GM18907 (cell line): ENCODE measurements around the gene ADIPOR1.
A peak's percentile ranks its signal among the peaks of the same experiment; 100 is the strongest.

Experiments used
- ATAC-seq: cut with Tn5 transposase; IDR thresholded peaks from one replicate; pipeline ENCODE4 v1.9.1; 2021; ENCODE audit warnings: mild to moderate bottlenecking, moderate library complexity; ENCODE audit not compliant: unreplicated experiment

ADIPOR1 gene

DNA sequence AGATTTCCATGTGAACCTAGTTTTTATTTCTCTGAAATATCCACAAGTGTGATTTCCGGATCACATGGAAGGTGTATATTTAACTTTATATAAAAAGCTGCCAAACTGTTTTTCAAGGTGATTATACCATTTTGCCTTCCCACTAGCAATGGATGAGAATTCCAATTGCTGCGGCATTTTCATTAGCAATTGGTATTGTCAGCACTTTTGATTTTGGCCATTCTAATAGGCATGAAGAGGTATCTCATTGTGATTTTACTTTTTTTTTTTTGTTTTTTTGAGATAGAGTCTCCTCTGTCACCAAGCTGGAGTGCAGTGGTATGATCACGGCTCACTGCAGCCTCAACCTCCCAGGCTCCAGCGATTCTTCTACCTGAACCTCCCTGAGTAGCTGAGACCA lies 13.9 kb upstream of the ADIPOR1 start:
- ATAC-seq, result no peak

DNA sequence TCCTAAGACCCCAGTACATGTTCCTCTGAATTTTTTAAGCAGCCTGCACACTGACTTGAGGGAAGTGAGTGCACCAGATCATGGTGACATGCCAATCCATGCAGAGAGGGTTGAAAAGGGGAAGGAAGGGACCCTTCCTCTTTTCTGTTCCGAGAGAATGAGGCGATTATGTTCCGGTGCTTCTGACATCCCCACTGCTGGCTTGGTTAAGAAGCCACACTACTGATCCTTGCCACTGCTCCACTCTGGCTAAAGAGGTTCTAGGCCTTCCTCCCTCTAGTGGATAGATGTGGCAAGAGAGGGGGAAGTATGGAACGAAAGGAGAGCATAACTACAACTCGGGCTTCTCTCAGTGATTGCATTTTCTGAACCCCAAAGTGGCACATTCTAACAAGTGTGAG lies 10.8 kb upstream of the ADIPOR1 start:
- ATAC-seq, result peak; percentile 51

DNA sequence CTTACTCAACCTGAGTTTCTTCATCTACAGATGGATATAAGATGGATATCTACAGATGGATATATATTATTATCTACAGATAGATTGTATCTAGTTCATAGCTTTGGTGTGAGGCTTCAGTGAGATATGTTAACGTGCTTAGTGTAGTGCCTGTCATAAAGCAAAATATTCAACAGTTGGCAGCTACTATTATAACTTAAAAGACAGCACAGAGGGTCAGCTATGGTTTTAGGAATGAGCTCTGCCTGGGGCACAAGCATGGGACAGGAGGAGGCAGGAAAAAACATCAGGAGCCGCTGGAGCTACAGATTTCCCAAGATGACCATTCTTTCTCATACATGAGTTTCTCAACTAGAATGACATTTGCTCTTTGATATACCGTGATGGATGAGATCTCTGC lies 10.2 kb upstream of the ADIPOR1 start:
- ATAC-seq, result no peak

DNA sequence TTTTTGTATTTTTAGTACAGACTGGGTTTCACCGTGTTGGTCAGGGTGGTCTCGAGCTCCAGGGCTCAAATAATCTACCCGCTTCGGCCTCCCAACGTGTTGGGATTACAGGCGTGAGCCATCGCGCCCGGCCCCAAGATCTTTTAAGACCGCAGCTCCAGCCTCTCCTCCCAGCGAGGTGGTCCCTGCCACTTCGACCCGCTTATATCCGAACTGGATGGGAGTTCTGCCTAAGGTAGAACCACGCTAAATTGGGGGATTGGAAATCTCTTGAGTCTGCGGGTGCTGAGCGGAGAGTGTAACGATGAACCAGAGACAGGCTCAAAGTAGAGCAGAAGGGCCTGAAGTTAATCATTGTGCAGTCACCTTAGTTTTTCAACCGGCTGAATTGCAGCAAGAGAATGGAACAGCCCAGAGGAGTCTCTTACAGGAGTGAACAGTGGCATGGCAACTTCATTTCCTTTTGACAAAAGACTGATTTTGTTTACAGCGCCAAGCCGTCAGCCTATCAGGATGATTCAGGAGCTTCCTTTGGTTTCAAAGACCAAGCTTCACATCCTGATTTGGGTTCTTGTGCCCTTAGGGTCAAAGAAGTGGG lies 9.7 kb upstream of the ADIPOR1 start:
- peak; percentile 25 for ATAC-seq

DNA sequence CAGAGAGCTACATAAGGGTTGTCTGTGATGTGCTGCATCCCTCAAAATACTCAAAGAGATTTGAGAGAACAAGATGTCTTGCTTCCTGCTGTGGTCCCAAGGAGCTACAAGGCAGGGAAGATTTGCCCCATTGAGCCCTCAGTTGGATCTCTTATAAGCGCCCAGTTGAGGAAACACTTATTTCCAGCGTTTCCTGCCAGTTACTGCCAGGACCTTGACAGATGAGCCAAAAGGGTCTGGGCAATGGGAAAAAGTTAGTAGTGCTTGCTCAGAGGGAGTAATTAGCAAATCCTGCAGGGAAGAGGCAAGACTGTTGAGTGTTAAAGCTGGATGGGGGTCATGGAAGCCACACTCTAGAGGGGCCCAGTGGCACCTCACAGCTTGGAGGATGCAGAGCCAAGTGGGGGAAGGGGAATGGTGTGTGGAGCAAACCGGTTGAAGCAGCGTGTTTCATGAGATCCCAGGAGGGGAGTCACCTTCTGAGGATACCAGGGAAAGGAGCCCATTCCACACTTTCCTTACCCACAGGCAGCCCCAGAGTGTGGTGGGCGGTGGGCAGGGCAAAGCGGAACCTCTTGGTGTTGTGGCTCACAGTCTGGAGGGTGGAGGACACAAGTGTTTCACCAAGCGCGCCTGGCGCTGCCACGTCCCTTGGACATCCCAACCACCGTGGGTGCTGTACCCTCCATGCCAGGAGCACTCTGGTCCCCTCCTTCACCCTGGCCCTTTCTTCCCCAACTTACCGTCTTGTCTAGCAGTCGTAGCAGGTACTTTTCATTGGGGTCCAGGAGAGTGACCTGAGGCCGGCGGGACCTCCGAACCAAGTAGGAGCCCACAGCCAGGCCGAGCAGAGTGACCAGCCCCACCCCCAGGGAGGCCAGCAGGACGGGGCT lies 8.1 kb upstream of the ADIPOR1 start:
- ATAC-seq, result no peak

DNA sequence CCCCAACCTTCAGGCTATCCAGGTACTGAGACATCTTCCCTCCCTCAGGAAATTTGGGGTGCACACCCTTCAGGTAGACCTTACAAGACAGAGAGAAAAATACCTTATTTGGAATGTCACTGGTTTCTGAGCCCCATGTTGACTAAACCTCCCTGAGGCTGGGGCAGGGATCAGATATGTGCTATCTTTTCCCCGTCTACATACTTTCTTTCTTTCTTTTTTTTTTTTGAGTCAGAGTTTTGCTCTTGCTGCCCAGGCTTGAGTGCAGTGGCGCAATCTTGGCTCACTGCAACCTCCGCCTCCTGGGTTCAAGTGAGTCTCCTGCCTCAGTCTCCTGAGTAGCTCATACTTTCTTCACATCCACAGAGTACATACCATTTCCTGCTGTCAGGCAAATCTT lies 7.3 kb upstream of the ADIPOR1 start:
- ATAC-seq, result no peak

DNA sequence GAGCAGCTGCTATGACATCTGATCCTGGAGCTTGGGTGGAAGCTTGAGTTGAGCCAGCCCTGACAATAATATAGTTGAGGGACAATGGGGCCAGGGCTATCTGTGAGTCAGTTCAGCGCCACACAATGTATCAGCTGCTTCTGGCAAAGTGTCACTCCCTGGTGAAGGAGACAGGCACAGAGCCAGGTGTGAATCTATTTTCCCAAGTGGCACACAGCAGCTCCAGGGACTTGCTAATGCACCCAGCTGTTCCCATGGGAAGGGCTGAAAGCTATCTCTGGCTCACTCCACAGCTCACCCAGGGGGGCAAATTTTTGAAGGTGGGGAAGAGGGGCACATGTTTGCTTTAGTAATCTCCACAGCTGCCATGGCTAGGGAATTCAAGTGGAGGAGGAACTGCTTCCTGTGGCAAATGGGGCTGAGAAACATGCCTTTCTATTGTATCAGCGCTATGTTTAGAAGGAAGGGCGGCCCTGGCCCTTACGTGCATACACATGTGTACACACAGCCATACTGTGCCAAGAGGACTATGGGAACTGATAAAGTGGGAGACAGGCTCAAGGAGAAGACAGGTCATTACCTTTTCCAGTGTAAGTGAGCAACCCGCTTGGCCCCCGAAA lies 6.8 kb upstream of the ADIPOR1 start:
- no peak for ATAC-seq

DNA sequence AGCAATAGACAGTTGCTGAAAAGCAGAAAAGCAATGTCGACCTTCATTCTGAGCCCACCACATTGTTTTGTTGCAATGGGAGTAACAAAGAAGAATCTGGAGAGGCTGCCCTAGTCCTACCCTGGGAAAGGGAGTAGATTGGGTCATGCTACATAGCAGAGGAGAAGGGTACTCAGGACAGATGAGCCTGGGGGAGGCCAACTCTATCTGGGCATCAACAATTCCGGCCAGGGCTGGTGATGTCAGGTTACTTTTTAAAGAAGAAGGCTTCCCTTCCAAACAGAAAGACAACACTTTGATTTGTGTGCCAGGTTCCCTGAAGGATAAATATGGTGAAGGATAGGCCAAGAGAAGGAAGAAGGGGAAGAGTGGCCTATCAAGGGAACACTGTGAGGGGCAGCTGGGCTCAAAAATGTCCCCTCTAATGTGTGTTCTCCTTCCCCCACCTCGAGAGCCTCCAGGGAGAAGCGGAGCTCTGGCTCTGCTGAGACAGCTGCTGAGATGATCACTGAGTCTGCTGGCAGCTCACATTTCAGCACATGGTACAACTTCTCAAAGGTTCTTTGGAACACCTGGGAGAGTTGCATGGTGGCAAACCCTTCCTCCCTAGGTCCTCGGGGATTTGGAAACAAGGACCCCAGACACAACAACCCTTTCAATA lies 3.2 kb upstream of the ADIPOR1 start:
- no peak for ATAC-seq

DNA sequence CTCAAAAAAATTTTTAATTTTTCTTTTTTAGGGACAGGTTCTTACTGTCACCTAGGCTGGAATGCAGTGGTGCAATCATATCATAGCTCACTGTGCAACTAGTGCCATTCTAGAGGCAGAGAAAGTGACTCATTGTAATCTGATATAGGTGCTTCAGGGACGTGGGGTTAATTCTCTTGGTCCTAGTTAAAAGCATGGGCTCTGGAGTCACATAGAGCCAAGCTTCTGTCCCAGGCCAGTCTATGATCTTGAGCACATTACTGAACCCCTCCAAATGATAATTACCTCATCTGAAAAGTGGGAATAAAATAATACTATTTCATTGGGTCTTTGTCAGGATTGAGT lies 1.1 kb upstream of the ADIPOR1 start:
- ATAC-seq, result no peak

DNA sequence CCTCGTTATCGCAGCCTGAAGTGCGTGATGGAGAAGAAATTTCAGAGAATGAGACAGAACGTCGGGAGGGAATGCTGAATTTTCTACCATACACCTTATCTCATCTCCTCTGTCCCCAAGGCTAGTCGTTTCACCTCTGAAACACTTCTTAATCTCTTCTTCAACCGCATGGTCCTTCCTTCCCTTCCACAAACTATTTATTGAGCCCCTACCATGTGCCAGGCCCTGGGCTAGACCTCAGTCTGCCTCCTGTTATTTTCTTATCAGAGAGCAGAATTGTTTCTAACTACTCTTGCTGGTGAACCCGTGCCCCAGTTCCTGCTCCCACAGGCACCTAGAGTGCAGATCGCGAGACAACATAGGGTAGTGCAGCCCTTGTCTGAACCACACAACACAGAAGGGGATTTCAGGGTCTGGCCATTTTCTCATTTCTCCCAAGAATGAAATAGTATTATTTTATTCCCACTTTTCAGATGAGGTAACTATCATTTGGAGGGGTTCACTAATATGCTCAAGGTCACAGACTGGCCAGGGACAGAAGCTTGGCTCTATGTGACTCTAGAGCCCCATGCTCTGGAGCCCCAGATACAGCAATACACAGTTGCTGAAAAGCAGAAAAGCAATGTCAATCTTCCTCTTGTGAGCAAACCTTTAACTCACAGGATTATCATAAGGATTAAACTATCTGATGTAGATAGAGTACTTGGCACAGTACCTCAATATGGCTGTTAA lies 598 bp upstream of the ADIPOR1 start:
- ATAC-seq, result peak; percentile 3

DNA sequence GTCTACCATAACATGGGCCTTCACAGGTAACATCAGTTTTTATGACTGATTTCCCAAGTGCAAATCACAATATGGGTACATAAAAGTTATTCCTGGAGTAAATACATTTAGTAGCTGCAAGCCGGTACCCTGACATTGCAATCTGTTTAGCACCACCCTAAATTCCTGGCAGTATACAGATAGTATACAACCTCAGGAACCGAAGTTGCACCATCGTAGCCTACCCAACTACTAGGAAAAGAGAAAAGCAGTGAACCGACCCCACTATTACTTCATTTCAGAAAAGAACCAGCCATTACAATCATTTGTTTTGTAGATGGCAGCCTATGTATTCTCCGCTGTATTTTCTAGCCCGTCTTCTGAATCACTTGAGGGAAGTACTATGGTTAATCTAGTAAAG lies 1.1 kb downstream of the ADIPOR1 start:
- no peak for ATAC-seq

DNA sequence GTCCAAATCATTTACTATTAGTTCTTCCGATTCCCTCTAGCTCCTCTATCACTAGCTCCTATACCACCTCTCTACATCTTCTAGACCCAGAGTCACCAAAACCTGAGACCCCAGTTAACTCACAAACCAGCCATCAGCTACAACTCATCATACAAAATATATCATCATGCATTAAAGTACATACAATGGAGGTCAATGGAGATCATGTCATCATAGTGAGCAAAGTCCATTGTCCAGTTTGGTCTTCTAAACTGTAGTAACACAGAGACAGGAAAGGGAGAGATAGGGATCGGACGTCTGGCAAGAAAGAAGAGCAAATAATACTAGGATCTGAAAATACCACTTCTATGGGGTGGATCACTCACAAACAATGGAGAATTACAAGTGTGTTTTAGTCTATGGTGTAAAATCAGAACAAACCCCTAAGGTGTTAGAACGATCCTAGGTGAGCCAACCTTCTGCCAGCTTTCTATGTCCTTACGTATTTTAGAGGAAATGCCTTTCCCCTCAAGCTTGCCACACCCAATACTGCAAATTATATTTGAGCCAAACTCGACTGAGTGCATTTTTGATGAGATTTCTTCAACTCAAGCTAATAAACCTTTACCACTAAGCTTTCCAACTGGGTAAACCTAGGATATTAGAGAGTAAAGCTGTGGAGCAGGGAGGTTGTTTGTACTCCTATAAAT lies 3.9 kb downstream of the ADIPOR1 start:
- no peak for ATAC-seq

DNA sequence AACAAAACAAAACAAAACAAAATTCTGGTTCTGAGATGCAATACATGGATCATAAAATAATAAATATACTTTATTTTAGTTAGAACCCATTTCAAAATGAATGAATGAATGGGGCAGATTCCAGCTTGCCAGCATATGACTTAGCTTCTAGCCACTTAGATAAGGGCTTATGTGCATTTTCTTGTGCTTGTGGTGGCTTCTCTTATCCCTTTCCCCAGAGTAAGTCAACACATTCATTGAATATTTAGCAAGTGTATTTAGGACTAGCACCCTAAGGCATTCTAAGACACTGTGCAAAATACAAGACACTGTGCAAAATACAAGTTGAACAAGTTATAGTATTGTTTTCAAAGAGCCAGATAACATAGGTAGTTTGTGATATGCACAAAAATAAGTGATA lies 4.7 kb downstream of the ADIPOR1 start:
- ATAC-seq, result no peak

DNA sequence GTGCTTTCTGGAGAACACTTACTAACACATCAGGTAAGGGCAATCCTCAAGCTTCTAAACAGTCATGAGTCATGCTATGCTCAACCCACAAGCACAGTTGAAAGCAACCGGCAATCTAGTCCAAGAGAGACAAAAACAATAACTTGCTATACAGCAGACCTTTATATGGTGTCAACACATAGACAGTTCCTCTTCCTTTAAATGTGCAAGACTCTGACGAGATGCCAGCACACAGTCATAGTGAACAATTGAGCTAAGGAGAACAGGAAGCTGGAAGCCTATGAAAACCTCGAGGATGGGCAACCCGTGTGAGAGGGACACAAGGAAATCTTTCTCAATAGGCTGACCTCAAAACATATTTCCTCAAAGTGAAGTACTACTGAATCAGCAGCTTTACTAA lies 5.3 kb downstream of the ADIPOR1 start:
- no peak for ATAC-seq

DNA sequence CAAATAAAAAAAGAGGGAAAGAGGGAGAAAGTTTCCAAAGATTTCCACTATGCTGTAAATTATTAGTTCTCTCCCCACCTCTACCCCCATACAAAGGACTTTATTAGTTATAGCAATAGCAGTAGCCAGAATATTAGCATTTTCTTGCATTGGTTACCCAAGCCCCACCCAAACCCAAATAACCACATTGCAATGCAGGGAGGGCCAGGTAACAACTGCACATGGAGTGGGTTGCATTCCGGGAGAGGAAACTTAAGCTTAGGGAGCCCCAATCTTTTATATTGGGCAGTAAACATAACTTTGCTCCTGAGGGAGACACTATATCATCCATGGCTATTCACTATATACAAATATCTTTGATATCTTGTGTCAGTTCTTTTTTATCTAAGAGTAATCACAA lies 6.0 kb downstream of the ADIPOR1 start:
- ATAC-seq, result no peak

DNA sequence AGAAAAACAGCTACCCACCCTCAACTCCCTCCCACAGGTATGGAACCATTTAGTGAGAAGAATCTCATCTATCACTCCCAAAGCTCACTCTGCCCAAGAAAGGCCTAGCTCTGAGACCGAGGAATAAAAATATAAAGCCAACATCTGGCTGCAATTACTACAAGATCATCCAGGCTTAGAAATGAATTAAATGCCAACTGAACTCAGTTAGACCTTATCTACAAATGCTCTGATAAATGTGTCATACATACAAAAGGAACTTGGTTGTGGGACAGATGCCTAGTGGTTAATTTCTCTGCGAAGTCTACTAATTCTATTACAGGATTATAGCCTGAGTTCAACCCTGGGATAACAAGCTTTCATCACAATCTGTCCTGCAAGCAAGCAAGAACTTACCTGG lies 6.7 kb downstream of the ADIPOR1 start:
- ATAC-seq, result no peak

DNA sequence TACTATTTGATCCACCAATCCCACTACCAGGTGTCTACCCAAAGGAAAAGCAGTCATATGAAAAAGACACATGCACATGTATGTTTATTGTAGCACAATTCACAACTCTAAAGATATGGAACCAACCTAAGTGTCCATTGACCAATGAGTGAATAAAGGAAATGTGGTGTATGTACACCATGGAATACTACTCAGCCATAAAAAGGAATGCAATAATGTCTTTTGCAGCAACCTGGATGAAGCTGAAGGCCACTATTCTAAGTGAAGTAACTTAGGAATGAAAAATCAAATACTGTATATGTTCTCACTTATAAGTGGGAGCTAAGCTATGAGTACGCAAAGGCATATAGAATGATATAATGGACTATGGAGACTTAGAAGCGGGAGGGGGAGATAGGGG lies 12.6 kb downstream of the ADIPOR1 start:
- no peak for ATAC-seq

DNA sequence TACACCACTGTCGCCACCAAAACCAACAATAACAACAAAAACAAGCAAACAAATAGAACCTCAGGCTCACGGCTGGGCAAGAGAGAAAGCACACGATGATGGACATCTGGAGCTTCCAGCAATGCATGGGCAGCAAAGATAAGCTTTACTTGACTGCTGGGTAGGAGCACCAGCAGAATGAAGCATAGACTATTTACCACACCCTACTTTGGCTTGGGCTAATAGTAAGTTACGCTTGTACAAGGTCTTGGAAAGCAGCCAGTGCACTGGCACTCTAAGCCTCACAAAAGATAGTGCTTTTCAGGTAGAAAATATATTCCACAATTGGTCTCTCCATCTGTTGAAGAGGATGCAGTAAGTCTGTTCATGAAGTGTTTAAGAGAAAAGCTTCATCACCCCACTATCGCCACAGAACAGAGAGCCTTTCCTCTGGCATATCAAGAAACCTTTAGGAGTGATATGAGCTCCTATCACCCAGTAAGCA lies 13.6 kb downstream of the ADIPOR1 start:
- no peak for ATAC-seq

DNA sequence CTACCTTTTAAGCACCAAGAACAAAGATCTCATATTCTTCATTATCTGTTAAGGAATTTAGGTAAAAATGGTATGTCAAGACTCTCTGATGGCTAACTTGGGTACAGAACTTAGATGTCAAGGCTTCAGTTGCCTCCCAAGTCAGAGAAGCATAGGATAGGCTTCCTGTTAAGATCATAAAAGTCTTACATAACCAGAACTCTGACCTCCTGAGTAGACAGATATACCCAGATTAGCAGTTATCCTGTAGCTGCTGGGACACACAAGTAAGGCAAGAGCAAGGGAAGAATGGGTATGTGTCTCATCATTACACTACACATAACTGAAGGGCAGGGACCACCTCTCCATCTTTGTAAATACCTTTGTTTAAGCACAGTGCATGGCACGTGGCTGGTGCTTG lies 15.7 kb downstream of the ADIPOR1 start:
- no peak for ATAC-seq

DNA sequence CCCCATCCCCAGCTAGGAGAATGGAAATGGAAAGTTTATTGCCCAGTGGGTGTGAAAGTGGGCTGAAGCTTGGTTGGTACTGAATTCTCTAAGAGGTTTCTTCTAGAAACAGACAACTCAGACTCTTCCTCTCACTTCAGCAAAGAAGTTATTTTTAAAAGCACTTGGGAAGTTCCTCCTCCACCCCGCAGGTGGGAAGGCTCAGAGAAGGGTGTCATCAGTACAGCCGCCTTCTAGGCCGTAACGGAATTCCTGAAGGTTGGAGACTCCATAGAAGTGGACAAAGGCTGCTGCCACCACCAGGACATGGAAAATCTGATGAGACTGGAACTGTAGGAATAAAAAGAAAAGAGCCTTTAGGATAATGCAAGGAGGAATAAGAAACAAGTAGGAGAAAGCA lies 16.7 kb downstream of the ADIPOR1 start:
- ATAC-seq, result no peak
